Stimulated activated CD8-positive, alpha-beta memory T cell treated with anti-CD3 and anti-CD28 coated beads, Interleukin-12 subunit alpha, Interleukin-12 subunit beta, amount 100 ng/mL, for 24 hours (primary cell): ENCODE measurements around the gene C2orf66.

Source experiments
- DNase-seq: peaks from one replicate; pipeline ENCODE4 v3.0.0-alpha.2; 2020; ENCODE audit errors: extremely low read depth

The C2orf66 gene

GRCh38 chr2:196759378-196759706 is 49.8 kb downstream of the C2orf66 start:
- no peak for DNase-seq

- DNase-seq: no peak
Measured at GRCh38 chr2:196758474-196759377, 50.4 kb downstream of the C2orf66 start.
